Thymus (tissue), 11 donors: ENCODE results near the gene IFNGR1. TPM values are rescaled to one million over a fixed set of nuclear protein-coding genes. Genes with fewer than 3 reads are reported as not detected.
"Not testable (repeated sequence)": the region's sequence is repeated elsewhere in the genome, so short reads cannot be mapped to it uniquely, and the experiment has no call there.

Experiments used
- DNase-seq, 9 donors: peaks; one replicate each; pipeline ENCODE4 v3.0.0-alpha.2; 2013; ENCODE audit warnings: low spot score in 9 of 9, low read depth in 6 of 9, missing footprints in 1 of 9
- H3K27ac ChIP-seq, 2 donors: one replicate each; pipeline ENCODE4 v1.5.1; 2013; ENCODE audit warnings: control low read depth in 1 of 2, low read depth in 1 of 2, low read length in 1 of 2, mild to moderate bottlenecking in 1 of 2, moderate library complexity in 1 of 2
- H3K27me3 ChIP-seq, 2 donors: one replicate each; pipeline ENCODE4 v1.5.1; 2013; ENCODE audit warnings: low read length in 1 of 2; ENCODE audit not compliant: control insufficient read depth in 2 of 2, insufficient read depth in 1 of 2
- H3K36me3 ChIP-seq, 2 donors: one replicate each; pipeline ENCODE4 v1.5.1; 2013; ENCODE audit warnings: low read length in 1 of 2, mild to moderate bottlenecking in 1 of 2, moderate library complexity in 1 of 2; ENCODE audit not compliant: control insufficient read depth in 2 of 2, insufficient read depth in 2 of 2
- H3K4me1 ChIP-seq, 2 donors: one replicate each; pipeline ENCODE4 v1.5.1; 2013; ENCODE audit warnings: low read length in 2 of 2; ENCODE audit not compliant: control insufficient read depth in 2 of 2, insufficient read depth in 2 of 2
- H3K4me3 ChIP-seq, 2 donors: one replicate each; pipeline ENCODE4 v1.5.1; 2013; ENCODE audit warnings: low read length in 2 of 2, control low read depth in 1 of 2, mild to moderate bottlenecking in 1 of 2
- H3K9me3 ChIP-seq, 2 donors: one replicate each; pipeline ENCODE4 v1.5.1; 2013; ENCODE audit warnings: low read length in 1 of 2, mild to moderate bottlenecking in 1 of 2; ENCODE audit not compliant: control insufficient read depth in 2 of 2, insufficient read depth in 1 of 2
- WGBS: extraction: QIAGEN DNeasy Blood & Tissue Kit; methylation state at CpG from one replicate; pipeline ENCODE4 v1.1.7; 2013; 5-methylcytosine and 5-hydroxymethylcytosine counted together
- polyA plus RNA-seq: library from polyadenylated mRNA; stranded (reverse); fragments of 200-250 nt; gene quantifications from one replicate; pipeline ENCODE4 v1.2.3, GENCODE V29; 2013
- total RNA-seq: library from RNA; stranded (reverse); fragments of 120-200 nt; gene quantifications from one replicate; pipeline ENCODE4 v1.2.4, GENCODE V29; 2013
- donor health status: healthy.

The IFNGR1 gene
- total and polyA plus RNA-seq, 2 donors, result 104 to 197 TPM

- Histone ChIP-seq H3K4me3 (no peak overlapping the region), H3K9me3 (no peaks in the 10 kb centered on the region), H3K4me1 (no peaks in the 10 kb centered on the region), H3K36me3 (no peaks in the 10 kb centered on the region), H3K27ac (no peak overlapping the region), H3K27me3 (no peaks in the 10 kb centered on the region)
- DNase-seq, result no peak
- 92% methylated on average over 6 of the region's 6 CpGs for WGBS
Observed at GRCh38 chr6:137260217-137260616, 41.0 kb upstream of the IFNGR1 start.

- H3K36me3 ChIP-seq, result no peaks in the 10 kb centered on the region
- H3K27ac ChIP-seq, result no peak overlapping the region
- no peaks in the 10 kb centered on the region for H3K27me3 ChIP-seq
- peaks cover 0 to 2% of the 10 kb centered on the region in 2 donors for H3K9me3 ChIP-seq
- no peaks in the 10 kb centered on the region for H3K4me1 ChIP-seq
- no peak overlapping the region for H3K4me3 ChIP-seq
- no peak for DNase-seq
Observed at GRCh38 chr6:137259349-137259748, 40.2 kb upstream of the IFNGR1 start.

- no peak for DNase-seq
- Histone ChIP-seq H3K9me3 (peaks cover 0 to 4% of the 10 kb centered on the region in 2 donors), H3K4me1 (no peaks in the 10 kb centered on the region), H3K27me3 (no peaks in the 10 kb centered on the region), H3K36me3 (no peaks in the 10 kb centered on the region), H3K27ac (no peak overlapping the region), H3K4me3 (no peak overlapping the region)
- 98% methylated on average over 3 of the region's 3 CpGs for WGBS
Observed at GRCh38 chr6:137258170-137258569, 39.0 kb upstream of the IFNGR1 start.

GRCh38 chr6:137256350-137257103 lies 37.3 kb upstream of the IFNGR1 start:
- Histone ChIP-seq H3K27ac (no peak overlapping the region), H3K9me3 (peaks cover 0 to 4% of the 10 kb centered on the region in 2 donors), H3K4me1 (no peaks in the 10 kb centered on the region), H3K4me3 (no peak overlapping the region), H3K36me3 (no peaks in the 10 kb centered on the region), H3K27me3 (no peaks in the 10 kb centered on the region)
- WGBS, result 95% methylated on average over 1 of the region's 1 CpG
- no peak for DNase-seq

GRCh38 chr6:137254966-137255365 lies 35.8 kb upstream of the IFNGR1 start:
- DNase-seq, result no peak
- no peak overlapping the region for H3K4me3 ChIP-seq
- no peaks in the 10 kb centered on the region for H3K36me3 ChIP-seq
- H3K4me1 ChIP-seq, result no peaks in the 10 kb centered on the region
- no peaks in the 10 kb centered on the region for H3K27me3 ChIP-seq
- H3K27ac ChIP-seq, result no peak overlapping the region
- WGBS, result 100% methylated on average over 1 of the region's 1 CpG
- H3K9me3 ChIP-seq, result peaks cover 0 to 4% of the 10 kb centered on the region in 2 donors

GRCh38 chr6:137254430-137254829 lies 35.2 kb upstream of the IFNGR1 start:
- WGBS, result 98% methylated on average over 2 of the region's 2 CpGs
- not testable (repeated sequence) for H3K27ac ChIP-seq

GRCh38 chr6:137248702-137249101 lies 29.5 kb upstream of the IFNGR1 start:
- no peak for DNase-seq
- WGBS, result 61% methylated on average over 4 of the region's 4 CpGs

More at GRCh38 chr6:137254430-137254829, 35.2 kb upstream of the IFNGR1 start:
- not testable (repeated sequence) for H3K9me3 ChIP-seq, H3K36me3 ChIP-seq, H3K4me1 ChIP-seq, H3K4me3 ChIP-seq, H3K27me3 ChIP-seq, DNase-seq

GRCh38 chr6:137247724-137248123 lies 28.5 kb upstream of the IFNGR1 start:
- H3K27ac ChIP-seq, result no peak overlapping the region
- H3K4me3 ChIP-seq, result no peak overlapping the region
- H3K36me3 ChIP-seq, result no peaks in the 10 kb centered on the region
- H3K4me1 ChIP-seq, result peaks cover 0 to 2% of the 10 kb centered on the region in 2 donors
- H3K27me3 ChIP-seq, result no peaks in the 10 kb centered on the region
- no peaks in the 10 kb centered on the region for H3K9me3 ChIP-seq
- DNase-seq, result no peak

More at GRCh38 chr6:137248702-137249101, 29.5 kb upstream of the IFNGR1 start:
- no peak overlapping the region for H3K4me3 ChIP-seq
- no peaks in the 10 kb centered on the region for H3K9me3 ChIP-seq
- H3K27ac ChIP-seq, result no peak overlapping the region
- H3K4me1 ChIP-seq, result peaks cover 0 to 2% of the 10 kb centered on the region in 2 donors
- no peaks in the 10 kb centered on the region for H3K36me3 ChIP-seq
- H3K27me3 ChIP-seq, result no peaks in the 10 kb centered on the region

- WGBS, result 98% methylated on average over 1 of the region's 1 CpG
- Histone ChIP-seq H3K4me3 (no peak overlapping the region), H3K27ac (no peak overlapping the region), H3K4me1 (peaks cover 0 to 2% of the 10 kb centered on the region in 2 donors), H3K9me3 (no peaks in the 10 kb centered on the region), H3K27me3 (no peaks in the 10 kb centered on the region), H3K36me3 (no peaks in the 10 kb centered on the region)
- no peak for DNase-seq
Observed at GRCh38 chr6:137246791-137247202, 27.6 kb upstream of the IFNGR1 start.
